Embryonic facial prominence (tissue), 1 donor: Measurements from ENCODE around the gene SCIMP.
"Not testable (repeated sequence)": the region's sequence is repeated elsewhere in the genome, so short reads cannot be mapped to it uniquely, and the experiment has no call there.

ENCODE experiments used
- DNase-seq: peaks from one replicate; pipeline ENCODE4 v3.0.0-alpha.2; 2016; ENCODE audit errors: extremely low spot score

SCIMP gene

DNA sequence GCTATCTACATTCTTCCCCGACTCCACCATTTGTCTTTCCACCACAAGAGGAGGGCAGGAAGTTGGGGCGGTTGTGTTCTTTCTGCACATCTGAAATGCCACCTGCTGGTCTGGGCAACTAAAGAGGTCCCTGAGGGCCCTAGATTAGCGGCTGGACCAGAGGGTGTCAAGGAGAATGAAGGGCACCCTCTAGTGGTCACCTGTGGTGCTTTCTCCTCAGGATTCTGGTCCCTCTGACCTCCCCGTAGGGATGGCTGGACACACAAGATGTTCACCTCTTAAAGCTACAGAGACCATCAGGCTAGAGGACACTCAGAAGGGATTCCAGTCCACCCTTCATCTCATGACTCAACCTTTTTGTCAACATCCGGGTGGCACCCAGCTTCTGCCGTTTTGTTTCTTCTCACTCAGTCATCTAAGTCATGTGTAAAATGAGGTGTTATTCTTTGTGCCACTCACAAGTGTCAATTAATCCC, 2.9 kb upstream of the SCIMP start:
- DNase-seq: no peak

DNA sequence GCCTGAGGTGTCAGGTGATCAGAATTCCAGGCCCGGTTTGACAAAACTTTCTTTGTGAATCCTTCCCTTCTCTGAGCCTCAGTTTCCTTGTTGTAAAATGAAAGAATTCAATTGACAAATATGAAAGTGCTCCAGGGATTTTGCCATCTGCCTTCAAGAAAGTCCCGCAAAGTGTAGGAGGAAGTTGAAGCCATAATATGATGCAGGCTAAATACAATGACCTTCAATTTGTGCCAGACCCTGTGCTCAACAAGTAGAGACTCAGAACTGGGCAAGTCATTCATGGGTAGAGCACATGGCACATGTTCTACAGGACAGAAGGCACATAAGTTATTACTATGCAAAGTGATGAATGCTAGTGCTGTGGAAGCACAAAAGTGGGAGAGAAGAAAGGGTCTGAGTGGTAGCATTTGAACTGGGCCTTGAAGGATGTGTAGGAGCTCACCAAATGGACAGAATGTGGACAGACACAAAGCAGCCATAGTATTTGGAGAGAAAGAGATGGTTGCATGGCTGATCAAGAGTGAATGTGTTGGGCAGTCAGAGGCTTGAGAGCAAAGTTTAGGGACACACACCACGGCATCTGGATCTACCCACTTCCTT, 2.4 kb upstream of the SCIMP start:
- no peak for DNase-seq

GRCh38 chr17:5233492-5233891, 1.2 kb downstream of the SCIMP start:
- DNase-seq: not testable (repeated sequence)

GRCh38 chr17:5226940-5227878, 7.5 kb downstream of the SCIMP start:
- no peak for DNase-seq

DNA sequence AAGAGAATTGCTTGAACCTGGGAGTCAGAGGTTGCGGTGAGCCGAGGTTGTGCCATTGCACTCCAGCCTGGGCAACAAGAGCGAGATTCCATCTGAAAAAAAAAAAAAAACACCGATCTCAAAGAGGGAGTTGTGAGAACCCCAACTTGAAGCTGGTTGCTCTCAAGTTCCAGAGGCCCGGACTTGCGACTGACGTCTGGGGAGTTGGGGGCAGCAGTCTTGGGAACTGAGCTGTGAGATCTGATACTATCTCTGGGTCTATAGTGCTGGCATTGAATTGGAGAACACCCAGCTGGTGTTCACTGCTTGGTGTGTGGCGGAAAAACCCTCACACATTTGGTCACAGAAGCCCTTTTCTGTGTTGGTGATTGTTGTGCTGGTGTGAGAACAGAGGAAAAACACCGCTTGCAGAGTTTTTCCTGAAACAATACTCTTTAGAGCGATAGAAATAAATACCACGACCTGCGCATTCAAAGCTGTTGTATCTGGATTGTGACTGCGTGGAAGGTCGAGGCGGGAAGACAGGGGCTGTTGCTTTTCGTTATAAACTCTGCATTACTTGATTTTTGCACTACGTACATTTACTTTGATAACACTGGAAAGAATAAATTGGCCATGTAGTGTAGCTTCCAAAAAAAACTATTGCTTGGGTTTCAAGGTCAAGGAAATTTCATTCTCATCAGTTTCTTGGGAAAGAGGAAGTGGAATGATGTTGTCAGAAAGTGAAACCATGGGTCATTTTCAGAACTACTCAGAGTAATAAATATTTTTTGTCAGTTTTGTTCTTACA, 8.8 kb downstream of the SCIMP start:
- DNase-seq: no peak

DNA sequence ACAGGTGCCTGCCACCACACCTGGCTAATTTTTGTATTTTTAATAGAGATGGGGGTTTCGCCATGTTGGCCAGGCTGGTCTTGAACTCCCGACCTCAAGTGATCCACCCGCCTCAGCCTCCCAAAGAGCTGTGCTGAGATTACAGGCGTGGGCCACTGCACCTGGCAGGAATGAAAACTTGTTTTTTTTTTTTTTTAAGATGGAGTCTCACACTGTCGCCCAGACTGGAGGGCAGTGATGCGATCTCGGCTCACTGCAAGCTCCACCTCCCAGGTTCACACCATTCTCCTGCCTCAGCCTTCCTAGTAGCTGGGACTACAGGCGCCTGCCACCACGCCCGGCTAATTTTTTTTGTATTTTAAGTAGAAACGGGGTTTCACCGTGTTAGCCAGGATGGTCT, 12.7 kb downstream of the SCIMP start:
- not testable (repeated sequence) for DNase-seq

- no peak for DNase-seq
Measured at GRCh38 chr17:5220074-5220473, 14.6 kb downstream of the SCIMP start.

GRCh38 chr17:5219536-5219935, 15.1 kb downstream of the SCIMP start:
- no peak for DNase-seq

GRCh38 chr17:5217562-5217961, 17.1 kb downstream of the SCIMP start:
- DNase-seq: not testable (repeated sequence)

- DNase-seq: no peak
Measured at GRCh38 chr17:5211458-5211857, 23.2 kb downstream of the SCIMP start.

DNA sequence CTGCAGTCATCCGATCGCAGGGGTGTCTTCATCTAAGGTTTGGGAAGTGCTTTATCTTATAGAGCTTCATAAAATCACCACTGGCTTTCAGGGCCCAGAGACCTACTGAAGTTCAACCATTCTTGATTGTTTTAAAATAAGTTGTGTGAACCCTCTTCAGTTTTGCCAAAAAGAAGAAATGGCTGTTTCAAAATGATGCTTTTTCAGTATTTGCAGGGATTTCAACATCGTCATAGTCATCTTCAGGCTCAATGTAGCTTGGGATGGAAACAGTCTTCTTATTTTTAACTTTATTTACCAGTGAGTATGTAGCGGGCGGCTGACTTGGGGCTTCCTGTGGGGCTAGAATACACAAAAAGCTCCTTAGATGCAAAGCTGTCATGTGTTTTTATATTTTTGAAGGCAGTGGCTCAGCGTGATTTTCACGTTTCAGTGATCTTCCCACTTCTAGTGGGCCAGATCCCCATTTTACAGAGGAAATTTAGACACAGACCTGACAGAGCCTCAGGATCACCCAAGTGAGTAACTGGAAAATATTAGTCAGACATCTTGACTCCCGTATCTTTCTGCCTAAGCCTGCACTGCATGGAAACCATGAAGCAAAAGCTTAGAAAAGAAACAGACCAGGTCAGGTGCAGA, 23.9 kb downstream of the SCIMP start:
- DNase-seq: no peak

DNA sequence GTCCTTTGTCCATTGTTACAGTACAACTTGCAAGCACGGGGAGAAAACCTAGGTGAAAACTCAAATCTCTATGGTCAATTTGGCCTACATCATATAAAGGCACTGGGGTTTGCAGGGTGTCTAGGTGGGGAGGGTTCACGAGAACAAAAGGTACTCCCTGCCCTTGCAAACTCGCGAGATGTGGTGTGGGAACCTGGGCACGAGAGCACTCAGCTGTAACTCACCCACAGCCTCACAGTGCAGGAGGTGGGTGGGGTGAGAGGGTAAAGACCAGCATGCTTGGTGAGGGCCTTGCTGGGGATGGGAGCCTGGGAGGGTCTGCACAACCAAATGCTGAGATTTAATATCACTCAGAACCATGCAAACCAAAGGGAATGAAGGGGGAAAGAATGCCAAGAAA, 24.6 kb downstream of the SCIMP start:
- no peak for DNase-seq

DNA sequence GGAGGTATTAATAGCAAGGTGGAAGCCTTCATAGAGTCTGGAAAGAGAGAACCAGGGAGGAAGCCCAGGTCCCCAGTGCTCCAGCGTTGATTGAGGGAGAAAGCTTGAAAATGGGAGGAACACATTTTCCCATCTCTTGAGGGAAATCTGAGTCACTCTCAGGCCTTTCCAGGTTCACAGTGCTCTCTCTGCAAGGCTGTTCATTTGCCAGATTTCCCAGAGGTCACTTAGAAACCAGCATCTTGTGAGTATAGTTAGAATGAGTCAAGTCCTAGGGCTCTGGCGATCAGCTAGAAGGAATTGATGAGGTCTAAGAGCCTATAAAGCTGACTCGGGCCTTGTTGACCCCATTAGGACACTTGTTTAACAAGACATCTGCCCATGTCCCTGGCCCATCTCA, 25.3 kb downstream of the SCIMP start:
- DNase-seq: no peak

DNA sequence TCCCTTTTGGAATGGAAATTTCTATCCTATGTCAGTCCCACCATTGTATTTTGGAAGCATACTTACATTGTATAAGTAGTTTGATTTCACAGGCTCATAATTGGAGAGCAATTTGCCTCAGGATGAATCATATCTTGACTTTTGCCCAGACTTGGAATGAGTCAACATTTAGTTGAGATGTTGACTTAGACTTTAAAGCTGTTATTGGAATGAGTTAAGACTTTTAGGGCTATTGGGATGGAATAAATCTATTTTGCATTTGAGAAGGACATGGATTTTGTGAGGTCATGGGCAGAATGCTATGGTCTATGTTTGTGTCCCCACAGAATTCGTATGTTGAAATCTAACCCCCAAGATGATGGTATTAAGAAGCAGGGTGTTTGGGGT, 30.8 kb downstream of the SCIMP start:
- no peak for DNase-seq

GRCh38 chr17:5203178-5203907, 31.3 kb downstream of the SCIMP start:
- DNase-seq: no peak

DNA sequence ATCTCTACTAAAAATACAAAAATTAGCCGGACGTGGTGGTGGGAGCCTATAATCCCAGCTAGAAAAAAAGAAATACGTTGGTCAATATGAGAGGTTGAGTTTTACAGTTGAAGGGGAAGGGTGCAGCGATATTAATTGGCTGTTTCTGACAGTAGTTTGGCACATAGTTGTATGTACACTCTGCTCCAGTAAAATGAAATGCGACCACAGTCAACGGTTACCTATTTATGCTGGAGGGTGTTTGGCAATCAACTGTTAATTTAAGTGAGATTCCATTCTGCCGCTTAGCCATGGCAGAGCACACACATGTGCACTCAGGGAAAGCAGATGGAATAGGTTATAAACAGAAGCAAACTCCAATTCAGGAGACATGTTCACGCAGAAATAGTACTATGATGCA, 33.6 kb downstream of the SCIMP start:
- no peak for DNase-seq

DNA sequence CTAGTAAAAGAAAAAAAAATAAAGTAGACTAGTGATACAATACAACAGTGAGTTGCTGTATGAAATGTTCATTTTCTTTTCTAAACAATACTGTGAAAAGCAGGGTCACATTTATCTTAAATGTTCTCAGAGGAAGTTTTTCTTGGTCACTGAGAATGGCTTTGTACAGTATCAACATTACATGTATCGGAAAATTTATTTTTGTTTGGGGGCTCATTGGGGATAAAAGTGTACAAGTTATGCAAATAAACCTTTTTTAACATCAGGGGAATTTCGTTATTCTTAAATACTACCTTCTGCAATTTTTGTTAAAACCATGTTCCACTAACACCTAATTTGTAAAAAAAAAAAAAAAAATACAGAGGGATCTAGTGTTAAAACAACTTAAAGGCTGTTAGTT, 34.3 kb downstream of the SCIMP start:
- no peak for DNase-seq

DNA sequence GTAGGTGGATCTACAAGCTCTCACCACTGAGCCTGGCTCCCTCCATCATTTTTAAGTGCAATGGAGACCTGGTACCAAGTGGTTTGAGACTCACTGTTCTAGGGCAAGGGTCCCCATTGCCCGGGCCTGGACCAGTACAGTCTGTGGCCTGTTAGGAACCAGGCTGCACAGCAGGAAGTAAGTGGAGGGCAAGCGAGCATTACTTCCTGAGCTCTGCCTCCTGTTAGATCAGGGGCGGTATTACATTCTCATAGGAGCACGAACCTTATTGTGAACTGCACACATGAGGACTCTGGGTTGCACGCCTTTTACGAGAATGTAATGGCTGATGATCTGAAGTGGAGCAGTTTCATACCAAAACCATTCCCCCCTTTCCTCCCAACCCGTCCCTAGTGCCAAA, 36.2 kb downstream of the SCIMP start:
- no peak for DNase-seq

DNA sequence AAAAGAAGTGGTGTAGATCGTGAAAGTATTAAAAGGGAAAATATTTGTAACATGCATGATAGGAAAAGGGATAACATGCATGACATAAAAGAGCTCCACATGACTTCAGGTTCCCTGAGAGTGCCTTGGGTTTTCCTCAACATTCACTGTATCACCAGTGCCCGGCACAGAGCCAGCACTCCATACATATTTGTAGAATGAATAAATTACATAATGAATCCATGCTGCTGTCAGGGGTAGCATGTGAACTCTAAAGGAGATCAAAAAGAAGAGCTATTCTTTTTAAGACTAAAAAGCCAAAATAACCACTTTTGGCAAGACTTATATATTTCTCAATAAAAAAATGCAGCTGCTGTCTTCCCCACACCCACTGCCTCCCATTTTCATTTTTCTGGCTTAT, 40.3 kb downstream of the SCIMP start:
- DNase-seq: no peak

GRCh38 chr17:5191541-5192417, 42.9 kb downstream of the SCIMP start, which contains the start of gene ZNF594:
TSS of gene ZNF594 (minus strand) at chr17:5191868. CDS start at chr17:5184256, 7,612 bp downstream.
- DNase-seq: peak; percentile 92
